Smooth muscle cell of the pulmonary artery (primary cell): ENCODE measurements around the gene GPRC6A. TPM values are rescaled to one million over a fixed set of nuclear protein-coding genes. Genes with fewer than 3 reads are reported as not detected.

Source experiments
- total RNA-seq: library from RNA; depleted of rRNA; stranded (reverse); fragments of >200 nt; gene quantifications from 2 replicates; pipeline ENCODE4 v1.2.3, GENCODE V29; 2014

GPRC6A gene
- not detected in 2 replicates for total RNA-seq

GRCh38 chr6:116828983-116829382, at the start of gene GPRC6A:
Gene GPRC6A, minus strand, starts transcription at chr6:116829083. Its CDS starts 70 bp downstream, at chr6:116829013.

GRCh38 chr6:116876635-116877611, 48.0 kb upstream of the GPRC6A start, which contains the start of gene RFX6:
Gene RFX6, plus strand, starts transcription at chr6:116877242. Its CDS starts 34 bp downstream, at chr6:116877276.

GRCh38 chr6:116764961-116765841, 63.7 kb downstream of the GPRC6A start, which contains the start of gene FAM162B:
Gene FAM162B, minus strand, starts transcription at chr6:116765719. Its CDS starts 143 bp downstream, at chr6:116765576.

Other genes starting within 250 kb of the GPRC6A start
- 0.07 and 0.10 TPM in 2 replicates for gene RSPH4A, start 212.6 kb downstream of the GPRC6A start, total RNA-seq
- gene ZUP1, start 160.3 kb downstream of the GPRC6A start, total RNA-seq: 9.3 and 11.8 TPM in 2 replicates
- gene KPNA5, start 147.9 kb downstream of the GPRC6A start, total RNA-seq: 9.7 and 10.8 TPM in 2 replicates
- 2.2 and 11.5 TPM in 2 replicates for gene FAM162B, start 63.4 kb downstream of the GPRC6A start, total RNA-seq
- gene RFX6, start 48.2 kb upstream of the GPRC6A start, total RNA-seq: not detected in 2 replicates